Amniotic stem cell (primary cell): ENCODE data around the gene BPIFA2.

Source experiments
- DNase-seq: peaks from one replicate; lab custom pipeline; 2025; lab: John Stamatoyannopoulos, UW

Gene BPIFA2

GRCh38 chr20:33199026-33199425 is 31.1 kb downstream of the BPIFA2 start:
- DNase-seq: no peak

- DNase-seq: no peak
These were observed 34.5 kb downstream of the BPIFA2 start for GRCh38 chr20:33202451-33202850.

DNA sequence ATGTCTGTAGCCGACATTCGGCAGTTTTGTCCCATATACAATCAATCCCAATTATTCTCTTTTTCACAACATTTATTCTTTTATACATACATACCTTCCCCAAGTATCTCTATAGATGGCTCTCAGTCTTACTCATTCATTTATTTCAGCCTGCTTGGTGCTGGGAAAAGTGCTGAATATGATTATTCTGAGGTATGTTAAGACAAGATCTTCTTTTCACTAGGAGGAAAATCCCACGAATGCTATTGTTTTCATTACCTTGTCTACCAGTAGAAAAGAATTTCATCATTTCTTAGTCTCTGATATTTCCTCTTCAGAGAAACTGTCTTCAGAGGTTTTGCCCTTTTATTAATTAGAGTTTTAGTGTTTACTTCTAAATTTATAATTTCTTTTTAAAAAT is 35.5 kb downstream of the BPIFA2 start:
- DNase-seq: no peak

- peak; percentile 41 for DNase-seq
These were observed 41.8 kb downstream of the BPIFA2 start for GRCh38 chr20:33209789-33210188.

DNA sequence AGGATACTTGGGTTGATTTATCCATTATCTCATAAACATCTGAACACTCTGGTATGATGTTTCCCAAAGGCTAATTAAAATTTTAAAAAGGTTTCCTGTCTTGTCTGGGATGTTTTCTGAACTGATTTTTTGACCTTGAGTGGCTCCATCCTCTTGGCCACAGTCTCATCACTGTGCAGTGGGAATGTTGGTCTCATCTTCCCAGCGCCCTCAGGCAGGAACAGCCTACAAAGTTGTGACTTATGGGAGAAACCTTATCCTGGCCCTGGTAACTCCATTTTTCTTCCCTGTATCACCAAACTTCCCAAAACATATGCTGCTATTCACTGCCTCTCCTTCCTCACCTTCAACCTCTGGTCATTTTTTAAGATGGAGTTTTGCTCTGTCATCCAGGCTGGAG is 42.4 kb downstream of the BPIFA2 start:
- no peak for DNase-seq

DNA sequence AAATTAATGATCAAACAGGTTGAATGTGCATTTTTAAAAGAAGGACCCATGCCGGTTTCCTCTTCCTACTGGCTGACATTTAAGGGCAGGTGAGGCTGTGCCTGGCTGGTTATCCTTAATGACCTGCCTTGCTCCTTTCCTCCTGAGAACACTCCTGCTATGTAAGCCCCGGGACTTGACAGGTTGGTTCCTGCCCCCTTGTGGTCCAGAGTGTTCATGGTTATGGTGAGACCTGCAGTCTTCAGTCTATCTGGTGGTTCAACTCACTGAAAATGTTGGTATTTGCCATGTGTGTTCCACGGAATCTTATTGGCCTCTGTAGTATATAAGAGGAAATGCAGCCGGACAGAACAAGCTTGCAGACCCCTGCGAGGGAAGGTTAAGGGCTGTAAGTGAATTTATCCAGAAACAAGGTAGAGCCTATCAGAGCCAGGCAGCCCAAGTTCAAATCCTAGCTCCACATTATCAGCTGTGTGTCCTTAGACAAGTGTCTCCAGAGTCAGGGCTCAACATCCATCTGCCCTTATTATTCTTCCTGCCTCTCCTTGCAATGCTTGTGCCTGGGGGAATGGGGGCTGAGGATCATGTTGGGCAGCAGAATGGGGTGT is 44.0 kb downstream of the BPIFA2 start:
- DNase-seq: no peak

GRCh38 chr20:33217052-33217451 is 49.1 kb downstream of the BPIFA2 start, which contains the start of gene BPIFA3:
Gene BPIFA3, plus strand, starts transcription at chr20:33217352. Its CDS starts 185 bp downstream, at chr20:33217537.
- no peak for DNase-seq

DNA sequence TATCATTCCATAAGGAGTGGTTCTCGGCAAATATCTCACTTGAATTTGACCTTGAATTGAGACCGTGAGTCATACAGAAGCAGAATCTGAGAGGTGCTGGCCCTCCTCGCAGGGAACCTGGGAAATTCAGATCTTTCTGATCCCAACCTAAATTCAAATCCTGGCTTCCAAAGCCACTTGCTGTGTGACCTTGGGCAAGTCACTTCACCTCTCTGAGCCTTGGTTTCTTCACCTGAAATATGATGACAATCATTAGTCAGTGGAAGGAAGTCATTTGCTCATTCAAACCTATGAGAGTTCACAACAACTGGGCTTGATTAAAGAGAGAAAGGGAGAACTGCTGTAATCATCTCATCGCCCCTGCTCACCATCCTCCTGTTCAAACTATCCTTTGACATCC is 56.4 kb downstream of the BPIFA2 start:
- DNase-seq: no peak

DNA sequence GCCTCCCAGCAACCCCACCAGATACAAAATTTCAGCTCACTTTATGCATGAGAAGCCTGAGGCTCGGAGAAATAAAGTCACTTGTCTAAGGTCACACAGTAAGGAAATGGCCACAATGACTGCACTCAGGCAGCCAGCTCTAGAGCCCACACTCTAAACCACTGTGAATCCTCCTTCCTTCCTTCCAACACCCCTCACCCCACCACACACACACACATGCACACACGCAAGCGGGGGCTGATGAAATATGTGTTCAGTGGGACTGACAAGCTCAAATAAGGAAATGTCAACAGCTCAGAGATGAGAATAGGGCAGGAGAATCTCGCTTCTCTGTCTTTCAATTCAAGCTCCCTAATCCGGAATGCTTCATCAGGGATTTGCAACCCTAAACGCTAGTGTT is 61.9 kb downstream of the BPIFA2 start:
- no peak for DNase-seq
